Tibial nerve (tissue), 4 donors: ENCODE results near the gene TRIM61.

Source experiments
- EP300 ChIP-seq, 2 donors: sonication (generic); formaldehyde crosslinking; IDR thresholded peaks; one replicate each; pipeline ENCODE4 v1.6.1; 2017; ENCODE audit warnings: antibody characterized with exemption in 2 of 2, mild to moderate bottlenecking in 1 of 2
- POLR2A ChIP-seq, 2 donors: fragments of 450-650 bp; IDR thresholded peaks; one replicate each; pipeline ENCODE4 v1.6.1; 2017; ENCODE audit warnings: antibody characterized with exemption in 2 of 2, mild to moderate bottlenecking in 2 of 2, moderate library complexity in 2 of 2
- TF ChIP-seq, protein P1 (sequence below), 5 experiments: fragments of 200-600 bp in 3 of 5; fragments of 450-650 bp in 2 of 5; sonication (generic) in 3 of 5; IDR thresholded peaks; one replicate each; pipeline ENCODE4 v1.5.1; 2016 to 2019; ENCODE audit warnings: antibody characterized with exemption in 5 of 5, mild to moderate bottlenecking in 3 of 5, moderate library complexity in 2 of 5

DNA sequence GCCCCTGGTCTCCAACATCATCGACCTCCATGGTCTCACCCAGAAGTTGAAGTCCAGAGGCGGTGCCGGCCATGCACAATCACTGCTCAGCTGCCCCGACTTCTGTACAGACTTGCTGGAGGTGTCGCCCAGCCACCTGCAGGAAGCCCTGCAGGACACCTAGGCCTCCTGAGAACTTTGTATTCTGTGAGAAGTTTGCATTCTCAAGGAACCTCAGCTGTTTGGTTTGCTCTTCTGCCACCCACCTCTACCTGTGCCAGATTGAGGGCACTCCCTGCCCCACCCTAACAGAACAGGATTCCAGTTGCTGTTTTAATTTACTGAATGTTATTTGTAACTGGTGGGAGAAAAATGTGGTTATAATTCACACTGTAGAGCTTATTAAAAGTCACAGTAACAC lies 46.8 kb downstream of the TRIM61 start:
- TF ChIP-seq, protein P1, sequence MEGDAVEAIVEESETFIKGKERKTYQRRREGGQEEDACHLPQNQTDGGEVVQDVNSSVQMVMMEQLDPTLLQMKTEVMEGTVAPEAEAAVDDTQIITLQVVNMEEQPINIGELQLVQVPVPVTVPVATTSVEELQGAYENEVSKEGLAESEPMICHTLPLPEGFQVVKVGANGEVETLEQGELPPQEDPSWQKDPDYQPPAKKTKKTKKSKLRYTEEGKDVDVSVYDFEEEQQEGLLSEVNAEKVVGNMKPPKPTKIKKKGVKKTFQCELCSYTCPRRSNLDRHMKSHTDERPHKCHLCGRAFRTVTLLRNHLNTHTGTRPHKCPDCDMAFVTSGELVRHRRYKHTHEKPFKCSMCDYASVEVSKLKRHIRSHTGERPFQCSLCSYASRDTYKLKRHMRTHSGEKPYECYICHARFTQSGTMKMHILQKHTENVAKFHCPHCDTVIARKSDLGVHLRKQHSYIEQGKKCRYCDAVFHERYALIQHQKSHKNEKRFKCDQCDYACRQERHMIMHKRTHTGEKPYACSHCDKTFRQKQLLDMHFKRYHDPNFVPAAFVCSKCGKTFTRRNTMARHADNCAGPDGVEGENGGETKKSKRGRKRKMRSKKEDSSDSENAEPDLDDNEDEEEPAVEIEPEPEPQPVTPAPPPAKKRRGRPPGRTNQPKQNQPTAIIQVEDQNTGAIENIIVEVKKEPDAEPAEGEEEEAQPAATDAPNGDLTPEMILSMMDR (IDR thresholded peaks at IDR 0.05) = no peak
- TF ChIP-seq POLR2A (IDR thresholded peaks at IDR 0.05) (no peak), EP300 (IDR thresholded peaks at IDR 0.05) (no peak)
